Stimulated activated CD8-positive, alpha-beta memory T cell treated with anti-CD3 and anti-CD28 coated beads, Interleukin-12 subunit alpha, Interleukin-12 subunit beta, amount 100 ng/mL, for 24 hours (primary cell): Measurements from ENCODE around the gene CBFA2T3.

ENCODE experiments used
- DNase-seq: peaks from one replicate; pipeline ENCODE4 v3.0.0-alpha.2; 2020; ENCODE audit errors: extremely low read depth

Gene CBFA2T3

DNA sequence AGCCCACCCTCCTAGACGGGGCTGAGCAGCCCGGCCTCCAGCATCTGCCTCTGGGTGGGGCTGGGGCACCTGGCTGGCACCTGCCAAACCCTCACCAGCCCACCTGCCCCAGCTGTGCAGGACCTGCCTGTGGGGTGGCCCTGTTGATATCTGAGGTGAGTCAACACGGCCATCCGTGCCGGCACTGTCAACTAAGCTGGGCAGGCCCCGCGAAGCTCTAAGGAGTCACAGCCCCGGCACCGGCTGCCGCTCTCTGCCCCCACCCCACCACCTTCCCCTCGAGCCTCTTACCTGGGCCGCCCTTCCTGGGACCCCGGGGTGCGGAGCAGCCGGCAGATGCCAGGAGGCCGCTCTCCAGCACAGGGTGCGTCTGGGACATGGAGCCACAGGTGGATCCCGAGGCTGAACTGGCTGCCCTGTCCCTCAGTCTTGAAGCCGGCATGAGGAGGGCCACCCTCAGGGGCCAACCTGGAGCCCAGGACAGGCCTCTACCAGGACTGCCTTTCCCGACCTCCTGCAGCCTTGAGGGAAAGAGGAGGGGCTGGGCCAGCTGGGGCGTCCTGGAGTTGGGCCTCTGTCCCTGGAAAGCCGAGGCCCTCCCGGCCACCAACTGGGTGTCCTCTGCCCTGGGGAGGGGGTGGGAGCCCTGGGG lies 515 bp downstream of the CBFA2T3 start:
- no peak for DNase-seq

DNA sequence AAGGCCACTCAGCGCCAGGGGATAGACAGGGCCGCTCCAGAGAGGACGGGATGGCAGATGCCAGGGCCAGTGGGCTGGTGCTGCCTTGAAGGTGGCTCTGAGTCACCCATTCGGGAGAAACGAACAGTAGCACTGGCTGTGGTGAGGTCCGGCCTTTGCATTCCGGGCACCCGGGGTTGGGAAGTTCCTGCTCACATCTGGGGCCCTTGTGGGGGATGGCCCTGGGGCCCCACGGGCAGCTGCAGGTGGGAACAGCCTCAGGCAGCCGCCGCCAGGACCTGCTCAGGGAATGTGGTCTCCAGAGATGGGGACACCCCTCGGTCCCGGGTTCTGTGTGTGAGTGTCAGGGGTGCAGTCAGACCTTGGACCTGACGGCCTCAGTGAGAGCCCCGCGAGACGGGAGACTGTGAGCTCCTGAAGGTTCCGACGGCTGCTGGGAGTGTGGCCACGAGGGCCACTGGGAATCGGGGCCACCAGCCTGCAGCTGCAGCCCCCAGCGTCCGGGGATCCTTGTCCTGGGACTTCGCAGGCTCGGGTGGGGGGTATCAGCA lies 1.4 kb downstream of the CBFA2T3 start:
- no peak for DNase-seq

DNA sequence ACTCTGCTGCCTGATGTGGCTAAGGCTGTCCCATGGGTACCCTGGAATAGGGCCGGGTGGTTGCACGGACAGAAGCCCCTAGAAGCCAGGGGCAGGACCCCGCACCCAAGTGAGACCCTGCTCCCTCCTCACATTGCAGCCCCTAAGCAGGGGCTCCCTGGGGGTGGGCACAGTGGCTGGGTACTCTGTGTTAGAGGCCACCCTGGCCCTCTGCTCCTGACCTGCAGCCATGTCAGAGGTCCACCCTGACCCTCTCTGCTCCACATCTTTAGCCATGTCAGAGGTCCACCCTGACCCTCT lies 2.1 kb downstream of the CBFA2T3 start:
- DNase-seq, result no peak

DNA sequence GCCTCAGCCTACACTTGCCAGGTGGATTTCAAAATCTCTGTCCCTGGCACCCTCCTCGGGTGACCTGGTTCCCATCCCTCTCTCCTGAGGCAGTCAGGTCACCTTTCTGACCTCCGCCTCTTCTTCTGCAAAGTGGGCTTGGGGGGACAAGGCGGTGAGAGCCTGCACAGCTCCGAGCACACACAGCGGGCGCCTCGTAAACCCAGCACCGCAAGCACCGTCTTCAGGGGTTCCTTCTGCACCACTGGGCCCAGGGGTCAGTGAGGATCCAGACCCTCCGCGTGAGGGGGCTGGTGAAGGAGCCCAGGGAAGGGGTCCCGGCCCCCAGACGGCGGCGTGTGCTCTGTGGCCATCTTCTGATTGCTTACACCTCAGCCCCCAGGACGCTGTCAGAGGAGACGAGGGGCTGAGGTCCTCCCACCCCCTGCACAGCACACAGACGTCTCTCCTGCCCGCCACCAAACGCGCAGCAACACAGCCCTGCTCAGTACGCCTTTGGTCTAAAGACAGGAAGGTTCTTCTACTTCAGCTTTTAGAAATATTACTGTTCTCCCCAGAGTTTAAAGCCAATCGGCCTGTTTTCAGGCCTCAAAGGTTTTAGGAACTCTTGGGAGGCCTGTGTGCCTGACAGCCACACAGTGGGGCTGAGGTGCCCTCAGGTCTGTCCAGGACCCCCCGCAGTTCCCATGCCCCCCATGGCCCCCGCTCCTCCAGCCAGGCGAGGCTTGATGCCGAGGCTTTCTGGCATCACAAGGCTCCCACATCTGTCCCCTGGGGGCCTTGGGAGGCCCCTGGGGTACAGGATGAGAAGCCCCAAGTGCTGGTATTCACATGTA lies 2.7 kb downstream of the CBFA2T3 start:
- DNase-seq, result no peak

- no peak for DNase-seq
Measured at GRCh38 chr16:88973415-88974050, 3.5 kb downstream of the CBFA2T3 start.

GRCh38 chr16:88973007-88973410 lies 4.0 kb downstream of the CBFA2T3 start:
- DNase-seq, result no peak

DNA sequence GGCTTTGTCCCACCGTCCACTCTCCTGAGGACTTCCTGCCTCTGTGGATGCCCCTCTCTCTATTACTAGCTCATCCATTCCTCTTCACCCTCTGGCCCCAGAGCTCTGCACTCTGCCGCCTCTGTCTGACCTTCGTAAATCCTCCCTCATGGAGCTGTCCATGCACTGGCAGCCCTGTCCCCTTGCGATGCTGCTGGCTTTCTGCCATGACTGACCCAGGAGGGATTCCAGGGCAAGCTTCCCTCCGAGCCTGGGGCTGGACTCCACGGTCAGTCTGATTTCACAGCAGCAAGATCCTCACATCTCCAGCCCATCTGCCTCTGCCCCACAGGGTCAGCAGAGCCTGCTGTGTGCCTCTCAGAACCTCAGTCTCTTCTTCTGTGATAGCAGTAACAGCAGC lies 4.7 kb downstream of the CBFA2T3 start:
- no peak for DNase-seq

DNA sequence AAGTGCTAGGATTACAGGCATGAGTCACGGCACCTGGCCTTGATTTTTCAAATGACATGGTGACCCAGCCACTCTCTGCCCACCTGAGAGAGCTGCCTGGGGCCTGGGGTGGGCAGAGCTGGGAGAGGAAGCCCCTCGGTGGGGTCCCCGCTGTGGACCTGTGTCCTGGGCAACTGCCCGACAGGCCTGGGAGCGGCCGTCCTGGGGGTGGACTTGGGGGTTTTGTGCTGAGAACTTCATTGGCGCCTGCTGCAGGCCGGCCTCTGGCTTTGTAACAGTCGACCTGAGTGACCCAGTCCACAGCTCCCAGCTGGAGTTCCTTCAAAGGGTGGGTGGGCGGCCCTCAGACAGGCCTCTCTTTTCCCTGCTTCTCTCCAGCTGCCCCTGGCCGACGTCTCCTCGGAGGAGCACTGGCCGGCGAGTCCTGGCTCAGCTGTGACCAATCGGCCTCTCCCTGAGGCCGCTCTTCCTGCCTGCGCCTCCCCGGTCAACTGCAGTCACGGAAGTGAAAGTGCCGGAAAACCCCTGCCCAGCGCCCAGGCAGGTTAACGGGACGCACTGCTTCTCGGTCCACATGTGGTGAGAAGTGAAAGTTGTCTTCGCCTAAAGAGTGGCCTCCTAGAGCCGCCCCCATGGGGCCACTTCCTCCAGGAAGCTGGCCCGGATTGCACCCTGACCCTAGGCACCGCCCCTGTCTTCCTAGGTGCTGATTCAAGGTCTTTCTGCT lies 5.5 kb downstream of the CBFA2T3 start:
- DNase-seq, result no peak

GRCh38 chr16:88970539-88971065 lies 6.4 kb downstream of the CBFA2T3 start:
- DNase-seq, result no peak

GRCh38 chr16:88970050-88970449 lies 7.0 kb downstream of the CBFA2T3 start:
- DNase-seq, result no peak

DNA sequence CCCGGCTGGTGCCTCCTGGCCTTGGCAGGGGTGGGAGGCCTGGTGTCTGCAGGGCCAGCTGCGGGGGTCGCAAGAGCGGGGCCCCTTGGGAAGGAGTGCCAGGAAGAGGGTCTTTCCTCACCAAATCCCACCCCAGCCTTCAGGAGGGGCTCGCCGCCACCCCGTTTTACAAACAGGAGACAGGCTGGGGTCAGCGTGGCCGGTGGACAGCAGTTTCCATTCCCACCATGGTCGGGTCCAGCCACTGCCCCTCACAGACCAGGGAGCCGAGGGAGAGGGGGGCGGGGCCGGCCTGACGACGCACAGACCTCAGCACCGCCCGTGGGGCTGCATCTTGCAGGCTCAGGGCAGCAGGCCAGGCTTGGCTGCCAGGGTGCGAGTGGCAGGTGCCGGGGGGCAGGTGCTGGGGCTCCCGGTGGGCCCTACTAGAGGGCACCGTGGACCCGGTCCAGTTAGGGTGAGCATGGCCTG lies 7.6 kb downstream of the CBFA2T3 start:
- no peak for DNase-seq

- no peak for DNase-seq
Measured at GRCh38 chr16:88968589-88969280, 8.3 kb downstream of the CBFA2T3 start.

GRCh38 chr16:88967830-88968588 lies 9.0 kb downstream of the CBFA2T3 start:
- no peak for DNase-seq

- DNase-seq, result no peak
Measured at GRCh38 chr16:88966986-88967829, 9.8 kb downstream of the CBFA2T3 start.

GRCh38 chr16:88965826-88966480 lies 11.1 kb downstream of the CBFA2T3 start:
- no peak for DNase-seq

- no peak for DNase-seq
Measured at GRCh38 chr16:88965411-88965810, 11.6 kb downstream of the CBFA2T3 start.

DNA sequence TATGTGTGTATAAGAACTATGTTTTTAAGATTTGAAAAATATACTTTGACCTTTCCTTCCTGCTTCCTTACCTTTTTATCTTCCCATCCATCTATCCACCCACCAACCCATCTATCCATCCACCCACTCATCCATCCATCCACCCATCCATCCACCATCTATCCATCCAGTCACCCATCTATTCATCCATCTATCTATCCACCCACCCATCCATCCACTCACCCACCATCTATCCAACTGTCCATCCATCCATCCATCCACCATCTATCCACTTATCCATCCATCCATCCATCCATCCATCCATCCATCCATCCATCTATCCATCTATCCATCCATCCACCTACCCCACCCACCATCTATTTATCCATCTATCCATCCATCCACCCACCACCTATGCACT lies 12.4 kb downstream of the CBFA2T3 start:
- no peak for DNase-seq

- no peak for DNase-seq
Measured at GRCh38 chr16:88963583-88963982, 13.4 kb downstream of the CBFA2T3 start.
